Neural cell (in vitro differentiated cells): ENCODE results near the gene TSPAN31. TPM values are rescaled to one million over a fixed set of nuclear protein-coding genes. Genes with fewer than 3 reads are reported as not detected.

Experiments
- H2AFZ ChIP-seq: fragments of 200-600, 300-800 bp; sonication (generic), shearing (Covaris generic); 2 replicates; pipeline ENCODE4 v1.6.0; 2014; ENCODE audit warnings: low read depth, mild to moderate bottlenecking, antibody characterized with exemption, low read length, moderate library complexity
- H3F3A ChIP-seq: fragments of 200-600 bp; shearing (Covaris generic); 2 replicates; pipeline ENCODE4 v1.6.1; 2016; ENCODE audit warnings: mild to moderate bottlenecking, moderate library complexity, mixed read lengths, antibody characterized with exemption, low read length; ENCODE audit not compliant: insufficient read depth, poor library complexity, severe bottlenecking
- H3K27ac ChIP-seq: fragments of 200-600, 300-800 bp; sonication (generic), shearing (Covaris generic); 2 replicates; pipeline ENCODE4 v1.5.1; 2014; ENCODE audit warnings: mild to moderate bottlenecking, low read length, moderate library complexity
- H3K27me3 ChIP-seq: fragments of 300-800, 200-600 bp; sonication (generic), shearing (Covaris generic); 2 replicates; pipeline ENCODE4 v1.6.0; 2014; ENCODE audit warnings: mild to moderate bottlenecking, low read depth, low read length, moderate library complexity; ENCODE audit not compliant: insufficient read depth
- H3K36me3 ChIP-seq: fragments of 300-800, 200-600 bp; sonication (generic), shearing (Covaris generic); 2 replicates; pipeline ENCODE4 v1.5.1; 2014; ENCODE audit warnings: mild to moderate bottlenecking, antibody characterized with exemption, low read length, moderate library complexity; ENCODE audit not compliant: insufficient read depth
- H3K4me2 ChIP-seq: fragments of 300-800, 200-600 bp; sonication (generic), shearing (Covaris generic); 2 replicates; pipeline ENCODE4 v1.6.0; 2014; ENCODE audit warnings: mild to moderate bottlenecking, low read length
- H3K4me3 ChIP-seq: fragments of 300-800, 200-600 bp; sonication (generic), shearing (Covaris generic); 2 replicates; pipeline ENCODE4 v1.5.1; 2014; ENCODE audit warnings: mild to moderate bottlenecking, low read length, moderate library complexity
- H3K79me2 ChIP-seq: fragments of 200-600 bp; shearing (Covaris generic); replicated peaks from 2 replicates; pipeline ENCODE4 v1.6.0; 2014; ENCODE audit warnings: mild to moderate bottlenecking, low read length, moderate library complexity; ENCODE audit not compliant: insufficient read depth
- H3K9ac ChIP-seq: fragments of 300-800, 200-600 bp; sonication (generic), shearing (Covaris generic); 2 replicates; pipeline ENCODE4 v1.6.1; 2016; ENCODE audit warnings: mild to moderate bottlenecking, low read length, mixed read lengths
- H3K9me2 ChIP-seq: fragments of 200-600 bp; shearing (Covaris generic); 2 replicates; pipeline ENCODE4 v1.6.1; 2016; ENCODE audit warnings: mild to moderate bottlenecking, low read length, mixed read lengths; ENCODE audit not compliant: insufficient read depth
- H3K9me3 ChIP-seq: fragments of 200-600, 300-800 bp; sonication (generic), shearing (Covaris generic); 2 replicates; pipeline ENCODE4 v1.6.1; 2016; ENCODE audit warnings: mild to moderate bottlenecking, mixed run types, low read length, moderate library complexity, mixed read lengths
- H4K20me1 ChIP-seq: fragments of 200-600 bp; shearing (Covaris generic); 2 replicates; pipeline ENCODE4 v1.6.1; 2016; ENCODE audit warnings: mild to moderate bottlenecking, mixed run types; ENCODE audit not compliant: insufficient read depth
- EP300 ChIP-seq: fragments of 450-650 bp; conservative IDR thresholded peaks from 2 replicates; pipeline ENCODE4 v1.6.1; 2014; ENCODE audit warnings: antibody characterized with exemption, mild to moderate bottlenecking, moderate library complexity; ENCODE audit not compliant: poor library complexity, severe bottlenecking
- EZH2 ChIP-seq: fragments of 200-600, 300-800 bp; shearing (Covaris generic), sonication (generic); IDR thresholded peaks from 2 replicates; pipeline ENCODE4 v1.6.1; 2014; ENCODE audit warnings: antibody characterized with exemption, low read length, borderline replicate concordance, mild to moderate bottlenecking; ENCODE audit not compliant: insufficient read depth, poor library complexity, severe bottlenecking
- MXI1 ChIP-seq: fragments of 450-650 bp; conservative IDR thresholded peaks from 2 replicates; pipeline ENCODE4 v1.6.1; 2014; ENCODE audit warnings: antibody characterized with exemption, mild to moderate bottlenecking; ENCODE audit not compliant: poor library complexity, severe bottlenecking
- POLR2AphosphoS5 ChIP-seq: IDR thresholded peaks from 2 replicates; pipeline ENCODE4 v1.6.1; 2012
- RAD21 ChIP-seq: fragments of 450-650 bp; conservative IDR thresholded peaks from 2 replicates; pipeline ENCODE4 v1.6.1; 2014; ENCODE audit warnings: antibody characterized with exemption, mild to moderate bottlenecking, moderate library complexity
- SMC3 ChIP-seq: fragments of 450-650 bp; conservative IDR thresholded peaks from 2 replicates; pipeline ENCODE4 v1.6.1; 2014; ENCODE audit warnings: antibody characterized with exemption, mild to moderate bottlenecking, moderate library complexity; ENCODE audit not compliant: poor library complexity
- TAF1 ChIP-seq: IDR thresholded peaks from 2 replicates; pipeline ENCODE4 v1.6.1; 2012; ENCODE audit warnings: low read depth
- polyA plus RNA-seq: library from polyadenylated mRNA; depleted of rRNA; stranded (reverse); fragments of >200 nt; gene quantifications from 2 replicates; pipeline ENCODE4 v1.2.3, GENCODE V29; 2014
- TF ChIP-seq, protein P1 (sequence below): fragments of 450-650 bp; IDR thresholded peaks from 2 replicates; pipeline ENCODE4 v1.5.1; 2014; ENCODE audit warnings: antibody characterized with exemption, mild to moderate bottlenecking, moderate library complexity; ENCODE audit not compliant: poor library complexity, severe bottlenecking
- TF ChIP-seq, protein P2 (sequence below): IDR thresholded peaks from 2 replicates; pipeline ENCODE4 v1.6.1; 2012; ENCODE audit warnings: borderline replicate concordance

The TSPAN31 gene
- polyA plus RNA-seq, 1 donor from 2014 or later = 85.3 TPM

DNA sequence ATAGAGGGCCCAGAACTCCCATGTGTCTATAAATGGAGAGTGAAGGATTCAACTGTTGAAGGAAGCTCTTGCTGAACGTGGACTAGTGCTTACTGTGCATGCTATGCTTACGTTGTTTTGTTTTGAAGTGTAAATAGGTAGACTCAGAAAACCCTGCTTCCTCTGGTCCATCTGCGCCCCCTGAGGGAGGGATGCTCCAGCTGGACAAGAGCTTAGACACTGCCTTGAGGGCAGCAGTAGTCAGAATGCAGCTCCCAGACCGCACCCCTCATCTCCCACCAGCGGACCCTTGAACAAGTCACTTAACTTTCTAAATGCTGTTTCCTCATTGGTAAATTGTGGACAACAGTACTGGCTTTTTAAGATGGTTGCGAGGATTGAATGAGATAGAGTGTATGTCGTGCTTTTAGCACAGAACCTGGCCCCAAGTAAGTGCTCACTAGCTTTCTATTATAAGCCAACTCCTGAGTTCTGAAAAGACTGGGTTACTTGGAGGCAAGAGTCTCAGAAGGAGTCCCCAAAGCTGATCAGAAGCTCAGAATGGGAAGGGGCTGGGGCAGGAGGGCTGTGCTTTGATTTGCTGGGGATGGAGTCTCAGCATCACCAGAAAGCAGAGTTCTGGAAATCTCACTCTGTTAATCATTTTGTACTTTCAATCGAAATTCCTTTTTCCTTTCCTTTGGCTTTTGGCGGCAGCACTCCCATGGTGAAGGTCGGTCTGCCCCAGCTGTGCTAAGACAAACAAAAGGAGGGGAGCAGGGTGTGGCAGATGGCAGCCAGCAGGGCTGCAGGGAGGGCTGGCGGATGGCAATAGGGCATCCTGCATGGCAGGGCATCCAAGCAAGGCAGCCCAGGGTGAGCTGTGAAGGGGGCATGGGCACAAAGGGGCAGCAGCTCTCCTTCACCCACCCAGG is 21.9 kb upstream of the TSPAN31 start:
- H2AFZ ChIP-seq = no peak overlapping the region
- TF ChIP-seq EP300 (no peak), MXI1 (no peak), SMC3 (no peak), RAD21 (no peak), TAF1 (no peak), POLR2AphosphoS5 (no peak), EZH2 (no peak)
- TF ChIP-seq, protein P1, sequence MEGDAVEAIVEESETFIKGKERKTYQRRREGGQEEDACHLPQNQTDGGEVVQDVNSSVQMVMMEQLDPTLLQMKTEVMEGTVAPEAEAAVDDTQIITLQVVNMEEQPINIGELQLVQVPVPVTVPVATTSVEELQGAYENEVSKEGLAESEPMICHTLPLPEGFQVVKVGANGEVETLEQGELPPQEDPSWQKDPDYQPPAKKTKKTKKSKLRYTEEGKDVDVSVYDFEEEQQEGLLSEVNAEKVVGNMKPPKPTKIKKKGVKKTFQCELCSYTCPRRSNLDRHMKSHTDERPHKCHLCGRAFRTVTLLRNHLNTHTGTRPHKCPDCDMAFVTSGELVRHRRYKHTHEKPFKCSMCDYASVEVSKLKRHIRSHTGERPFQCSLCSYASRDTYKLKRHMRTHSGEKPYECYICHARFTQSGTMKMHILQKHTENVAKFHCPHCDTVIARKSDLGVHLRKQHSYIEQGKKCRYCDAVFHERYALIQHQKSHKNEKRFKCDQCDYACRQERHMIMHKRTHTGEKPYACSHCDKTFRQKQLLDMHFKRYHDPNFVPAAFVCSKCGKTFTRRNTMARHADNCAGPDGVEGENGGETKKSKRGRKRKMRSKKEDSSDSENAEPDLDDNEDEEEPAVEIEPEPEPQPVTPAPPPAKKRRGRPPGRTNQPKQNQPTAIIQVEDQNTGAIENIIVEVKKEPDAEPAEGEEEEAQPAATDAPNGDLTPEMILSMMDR = no peak
- TF ChIP-seq, protein P2, sequence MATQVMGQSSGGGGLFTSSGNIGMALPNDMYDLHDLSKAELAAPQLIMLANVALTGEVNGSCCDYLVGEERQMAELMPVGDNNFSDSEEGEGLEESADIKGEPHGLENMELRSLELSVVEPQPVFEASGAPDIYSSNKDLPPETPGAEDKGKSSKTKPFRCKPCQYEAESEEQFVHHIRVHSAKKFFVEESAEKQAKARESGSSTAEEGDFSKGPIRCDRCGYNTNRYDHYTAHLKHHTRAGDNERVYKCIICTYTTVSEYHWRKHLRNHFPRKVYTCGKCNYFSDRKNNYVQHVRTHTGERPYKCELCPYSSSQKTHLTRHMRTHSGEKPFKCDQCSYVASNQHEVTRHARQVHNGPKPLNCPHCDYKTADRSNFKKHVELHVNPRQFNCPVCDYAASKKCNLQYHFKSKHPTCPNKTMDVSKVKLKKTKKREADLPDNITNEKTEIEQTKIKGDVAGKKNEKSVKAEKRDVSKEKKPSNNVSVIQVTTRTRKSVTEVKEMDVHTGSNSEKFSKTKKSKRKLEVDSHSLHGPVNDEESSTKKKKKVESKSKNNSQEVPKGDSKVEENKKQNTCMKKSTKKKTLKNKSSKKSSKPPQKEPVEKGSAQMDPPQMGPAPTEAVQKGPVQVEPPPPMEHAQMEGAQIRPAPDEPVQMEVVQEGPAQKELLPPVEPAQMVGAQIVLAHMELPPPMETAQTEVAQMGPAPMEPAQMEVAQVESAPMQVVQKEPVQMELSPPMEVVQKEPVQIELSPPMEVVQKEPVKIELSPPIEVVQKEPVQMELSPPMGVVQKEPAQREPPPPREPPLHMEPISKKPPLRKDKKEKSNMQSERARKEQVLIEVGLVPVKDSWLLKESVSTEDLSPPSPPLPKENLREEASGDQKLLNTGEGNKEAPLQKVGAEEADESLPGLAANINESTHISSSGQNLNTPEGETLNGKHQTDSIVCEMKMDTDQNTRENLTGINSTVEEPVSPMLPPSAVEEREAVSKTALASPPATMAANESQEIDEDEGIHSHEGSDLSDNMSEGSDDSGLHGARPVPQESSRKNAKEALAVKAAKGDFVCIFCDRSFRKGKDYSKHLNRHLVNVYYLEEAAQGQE = no peak
- H3K79me2 ChIP-seq = no peaks in the 10 kb centered on the region
- H3K9ac ChIP-seq = no peak overlapping the region
- no peak overlapping the region for H3K4me2 ChIP-seq
- H3K9me3 ChIP-seq = no peaks in the 10 kb centered on the region
- no peaks in the 10 kb centered on the region for H3K9me2 ChIP-seq
- H3K4me3 ChIP-seq = no peak overlapping the region
- H4K20me1 ChIP-seq = no peaks in the 10 kb centered on the region
- H3K36me3 ChIP-seq = peaks cover 4% of the 10 kb centered on the region
- peaks cover 24% of the 10 kb centered on the region for H3K27me3 ChIP-seq
- H3K27ac ChIP-seq = no peak overlapping the region
- no peaks in the 10 kb centered on the region for H3F3A ChIP-seq

- H3F3A ChIP-seq = no peaks in the 10 kb centered on the region
- peaks cover 4% of the 10 kb centered on the region for H3K36me3 ChIP-seq
- no peaks in the 10 kb centered on the region for H4K20me1 ChIP-seq
- TF ChIP-seq EZH2 (no peak), POLR2AphosphoS5 (no peak), TAF1 (no peak), SMC3 (no peak), MXI1 (no peak)
- TF ChIP-seq, protein P1 = no peak
- TF ChIP-seq, protein P2 = no peak
- H3K4me3 ChIP-seq = no peak overlapping the region
- peaks cover 30% of the 10 kb centered on the region for H3K27me3 ChIP-seq
- H2AFZ ChIP-seq = no peak overlapping the region
- no peaks in the 10 kb centered on the region for H3K9me2 ChIP-seq
- H3K79me2 ChIP-seq = no peaks in the 10 kb centered on the region
- H3K4me2 ChIP-seq = no peak overlapping the region
- H3K9ac ChIP-seq = no peak overlapping the region
- no peak overlapping the region for H3K27ac ChIP-seq
- no peaks in the 10 kb centered on the region for H3K9me3 ChIP-seq
These were observed 21.2 kb upstream of the TSPAN31 start for GRCh38 chr12:57723630-57723962.
